NCI-H1092 treated with DMSO at 0.1 percent for 48 hours (cell line): ENCODE results near the gene ORM1.
"Not testable (repeated sequence)": the region's sequence is repeated elsewhere in the genome, so short reads cannot be mapped to it uniquely, and the experiment has no call there.

Experiments used
- DNase-seq: peaks from one replicate; lab custom pipeline; 2025; lab: John Stamatoyannopoulos, UW

Gene ORM1

GRCh38 chr9:114322831-114323531 lies at the start of gene ORM1:
ORM1 (plus strand) TSS chr9:114323098; CDS start chr9:114323134, 36 bp downstream.
- not testable (repeated sequence) for DNase-seq

GRCh38 chr9:114273461-114273881 lies 49.4 kb upstream of the ORM1 start:
- DNase-seq: no peak

- DNase-seq: no peak
Measured at GRCh38 chr9:114274217-114274616, 48.7 kb upstream of the ORM1 start.

GRCh38 chr9:114275246-114276004 lies 47.5 kb upstream of the ORM1 start:
- DNase-seq: no peak

- DNase-seq: no peak
Measured at GRCh38 chr9:114276908-114277821, 45.7 kb upstream of the ORM1 start.

- no peak for DNase-seq
Measured at GRCh38 chr9:114278356-114278755, 44.5 kb upstream of the ORM1 start.

- no peak for DNase-seq
Measured at GRCh38 chr9:114278881-114279570, 43.9 kb upstream of the ORM1 start.

GRCh38 chr9:114279693-114280092 lies 43.2 kb upstream of the ORM1 start:
- no peak for DNase-seq

GRCh38 chr9:114280636-114281472 lies 42.0 kb upstream of the ORM1 start:
- no peak for DNase-seq

- no peak for DNase-seq
Measured at GRCh38 chr9:114281473-114282103, 41.3 kb upstream of the ORM1 start.

- DNase-seq: no peak
Measured at GRCh38 chr9:114282104-114282485, 40.8 kb upstream of the ORM1 start.

GRCh38 chr9:114282507-114282906 lies 40.4 kb upstream of the ORM1 start:
- DNase-seq: no peak

GRCh38 chr9:114282926-114283325 lies 40.0 kb upstream of the ORM1 start:
- no peak for DNase-seq

- DNase-seq: no peak
Measured at GRCh38 chr9:114283551-114284111, 39.3 kb upstream of the ORM1 start.

- DNase-seq: no peak
Measured at GRCh38 chr9:114284316-114285060, 38.4 kb upstream of the ORM1 start.

GRCh38 chr9:114285166-114285867 lies 37.6 kb upstream of the ORM1 start:
- no peak for DNase-seq

- DNase-seq: no peak
Measured at GRCh38 chr9:114286146-114286679, 36.7 kb upstream of the ORM1 start.

- DNase-seq: peak; percentile 29
Measured at GRCh38 chr9:114287001-114287762, 35.7 kb upstream of the ORM1 start.
